HG03095 (cell line): ENCODE data around the gene FADS1.

Experiments used
- ATAC-seq: cut with Tn5 transposase; IDR thresholded peaks from one replicate; pipeline ENCODE4 v1.9.1; 2021; ENCODE audit warnings: moderate library complexity; ENCODE audit not compliant: unreplicated experiment

The FADS1 gene

DNA sequence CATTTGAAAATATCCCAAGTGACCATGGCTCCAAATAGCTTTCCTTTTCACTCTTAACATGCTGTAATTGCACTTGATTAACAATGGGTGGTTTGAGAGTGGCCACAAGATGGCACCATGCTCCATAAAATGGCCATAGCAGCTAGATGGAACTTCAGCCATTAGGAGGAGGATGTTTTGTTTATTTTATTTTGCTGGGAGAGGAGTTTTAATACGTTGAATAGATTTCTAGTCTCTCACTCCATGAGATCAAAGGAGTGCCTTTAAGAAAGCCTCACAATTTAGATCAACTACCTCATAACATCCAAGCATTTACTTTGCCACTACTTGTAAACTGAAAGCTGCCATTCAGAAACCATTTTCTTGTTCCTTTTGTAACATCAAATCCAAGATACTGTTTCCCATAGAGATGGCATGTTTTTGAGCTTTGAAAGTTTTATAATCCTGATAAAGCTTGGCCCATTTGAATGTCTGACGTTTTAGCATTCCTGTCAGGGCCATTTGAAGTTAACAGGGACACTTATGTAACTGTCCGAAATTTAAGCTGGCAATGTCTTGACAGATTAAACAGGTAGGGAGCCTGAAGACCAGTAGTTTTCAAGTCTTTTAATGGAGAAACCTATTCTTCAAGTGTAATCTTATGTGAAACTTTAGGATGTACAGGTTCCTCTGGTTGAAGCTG, 19.4 kb downstream of the FADS1 start:
- no peak for ATAC-seq

DNA sequence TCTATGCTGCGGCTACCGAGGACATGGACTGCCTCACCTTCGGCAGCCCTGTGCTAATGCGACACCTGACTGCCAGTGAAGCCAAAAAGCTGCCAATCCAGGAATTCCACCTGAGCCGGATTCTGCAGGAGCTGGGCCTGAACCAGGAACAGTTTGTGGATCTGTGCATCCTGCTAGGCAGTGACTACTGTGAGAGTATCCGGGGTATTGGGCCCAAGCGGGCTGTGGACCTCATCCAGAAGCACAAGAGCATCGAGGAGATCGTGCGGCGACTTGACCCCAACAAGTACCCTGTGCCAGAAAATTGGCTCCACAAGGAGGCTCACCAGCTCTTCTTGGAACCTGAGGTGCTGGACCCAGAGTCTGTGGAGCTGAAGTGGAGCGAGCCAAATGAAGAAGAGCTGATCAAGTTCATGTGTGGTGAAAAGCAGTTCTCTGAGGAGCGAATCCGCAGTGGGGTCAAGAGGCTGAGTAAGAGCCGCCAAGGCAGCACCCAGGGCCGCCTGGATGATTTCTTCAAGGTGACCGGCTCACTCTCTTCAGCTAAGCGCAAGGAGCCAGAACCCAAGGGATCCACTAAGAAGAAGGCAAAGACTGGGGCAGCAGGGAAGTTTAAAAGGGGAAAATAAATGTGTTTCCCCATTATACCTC, 20.8 kb downstream of the FADS1 start:
- ATAC-seq, result no peak

DNA sequence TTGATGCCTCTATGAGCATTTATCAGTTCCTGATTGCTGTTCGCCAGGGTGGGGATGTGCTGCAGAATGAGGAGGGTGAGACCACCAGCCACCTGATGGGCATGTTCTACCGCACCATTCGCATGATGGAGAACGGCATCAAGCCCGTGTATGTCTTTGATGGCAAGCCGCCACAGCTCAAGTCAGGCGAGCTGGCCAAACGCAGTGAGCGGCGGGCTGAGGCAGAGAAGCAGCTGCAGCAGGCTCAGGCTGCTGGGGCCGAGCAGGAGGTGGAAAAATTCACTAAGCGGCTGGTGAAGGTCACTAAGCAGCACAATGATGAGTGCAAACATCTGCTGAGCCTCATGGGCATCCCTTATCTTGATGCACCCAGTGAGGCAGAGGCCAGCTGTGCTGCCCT, 21.3 kb downstream of the FADS1 start:
- ATAC-seq, result no peak

DNA sequence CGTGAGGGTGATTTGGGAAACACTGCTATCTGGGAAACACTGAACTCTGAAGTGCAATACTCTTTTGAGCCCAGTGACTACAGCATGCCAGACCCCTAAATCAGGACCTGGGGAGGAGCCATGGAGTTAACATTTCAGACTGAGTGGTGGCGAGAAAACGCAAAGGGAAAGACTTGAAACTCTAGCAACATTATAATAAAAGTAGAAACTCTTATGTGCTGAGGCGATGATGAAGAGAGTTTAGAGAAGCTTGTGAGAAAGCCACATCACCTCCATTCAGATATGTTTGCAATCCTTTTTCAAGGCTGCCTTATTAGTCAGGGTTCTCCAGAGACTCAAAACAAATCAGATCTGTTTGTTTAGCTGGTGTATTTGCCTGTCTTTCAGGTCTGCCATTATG, 22.2 kb downstream of the FADS1 start:
- no peak for ATAC-seq

DNA sequence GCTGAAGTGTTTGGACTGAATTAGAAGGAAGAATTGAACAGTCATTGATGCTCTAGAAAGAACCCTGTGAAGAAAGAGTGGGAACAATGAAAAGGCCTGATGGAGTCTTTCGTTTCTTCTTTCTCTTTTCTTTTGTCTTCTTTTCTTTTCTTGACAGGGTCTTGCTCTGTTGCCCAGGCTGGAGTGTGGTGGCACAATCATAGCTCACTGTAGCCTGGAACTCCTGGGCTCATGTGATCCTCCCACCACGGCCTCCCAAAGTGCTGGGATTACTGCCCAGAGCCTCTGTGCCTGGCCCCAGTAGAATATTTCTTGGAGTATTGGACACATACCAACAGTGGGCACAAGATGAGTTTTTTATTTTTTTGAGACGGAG, 23.0 kb downstream of the FADS1 start:
- ATAC-seq, result no peak

DNA sequence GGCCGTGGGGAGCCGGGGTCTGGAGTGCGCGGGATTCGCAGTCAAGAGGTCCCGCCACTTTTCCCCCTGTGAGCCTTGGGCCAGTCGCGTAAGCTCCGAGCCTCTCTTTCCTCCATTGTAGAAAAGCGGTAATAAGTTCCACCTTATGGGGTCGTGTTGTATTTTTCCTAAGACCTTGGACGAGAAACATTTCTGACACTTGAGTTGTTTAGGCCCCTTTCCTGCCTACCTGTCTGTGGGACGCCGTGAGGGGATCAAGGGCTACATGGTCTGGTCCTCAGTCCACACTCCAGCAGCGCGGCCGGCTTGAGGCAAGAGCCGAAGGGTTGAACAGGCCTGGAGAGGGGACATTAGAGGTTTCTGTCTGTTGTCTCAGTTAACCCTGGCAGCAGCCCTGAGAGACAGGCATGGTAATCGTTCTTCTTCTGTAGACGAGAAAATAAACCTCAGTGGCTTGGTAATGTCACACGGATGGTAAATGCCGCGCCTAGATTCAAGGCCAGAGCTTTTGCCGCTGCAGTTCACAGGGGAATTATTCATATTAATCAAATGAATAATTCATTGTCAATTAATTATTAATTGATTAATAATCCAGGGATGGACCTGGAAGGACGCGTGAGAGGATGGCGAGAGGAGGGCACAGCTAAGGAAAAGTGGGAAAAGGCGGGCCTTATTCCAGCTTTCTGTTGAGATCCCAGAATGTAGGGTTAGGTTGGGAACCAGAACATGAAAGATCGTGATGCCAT, 23.5 kb downstream of the FADS1 start:
- peak; percentile 5 for ATAC-seq

DNA sequence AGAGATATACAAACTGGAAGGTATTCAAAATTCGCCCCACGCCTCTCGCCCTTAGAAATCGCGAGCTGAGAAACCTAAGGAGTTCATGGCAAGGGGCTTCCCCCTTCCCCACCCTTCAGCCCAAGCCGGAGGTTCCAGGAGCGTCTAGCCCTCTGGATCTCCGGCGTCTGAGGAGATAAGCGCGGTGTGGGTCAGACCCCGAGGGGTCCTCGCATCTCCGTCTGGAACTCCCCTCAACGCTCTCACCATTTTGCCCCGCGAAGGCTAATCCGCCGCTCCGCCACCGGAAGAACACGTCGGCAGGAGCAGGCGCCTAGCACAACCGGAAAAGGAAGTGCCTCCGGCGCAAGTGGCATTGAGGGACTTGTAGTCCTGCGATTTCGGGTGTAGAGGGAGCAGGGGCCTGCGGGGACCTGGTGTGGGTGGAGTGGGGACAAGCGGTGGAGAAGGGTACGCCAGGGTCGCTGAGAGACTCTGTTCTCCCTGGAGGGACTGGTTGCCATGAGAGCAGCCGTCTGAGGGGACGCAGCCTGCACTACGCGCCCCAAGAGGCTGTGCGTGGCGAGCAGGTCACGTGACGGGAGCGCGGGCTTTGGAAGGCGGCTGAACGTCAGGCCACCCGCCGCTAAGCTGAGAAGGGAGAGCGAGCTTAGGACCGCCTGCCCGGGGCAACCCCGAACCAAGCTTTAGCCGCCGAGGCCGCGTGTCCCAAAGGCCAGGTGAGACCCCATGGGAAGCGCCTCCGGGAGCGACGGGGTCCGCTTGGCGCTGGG, 24.3 kb downstream of the FADS1 start, which contains the start of the genes FEN1 and TMEM258:
Gene FEN1, plus strand, starts transcription at position 602 of the 773 bp plus-strand sequence. CDS start 2,451 bp downstream, outside the sequence.
Gene TMEM258, minus strand, starts transcription at position 290 of the 773 bp plus-strand sequence. Its CDS starts 41 bp downstream, at position 249.
- ATAC-seq, result peak; percentile 79

DNA sequence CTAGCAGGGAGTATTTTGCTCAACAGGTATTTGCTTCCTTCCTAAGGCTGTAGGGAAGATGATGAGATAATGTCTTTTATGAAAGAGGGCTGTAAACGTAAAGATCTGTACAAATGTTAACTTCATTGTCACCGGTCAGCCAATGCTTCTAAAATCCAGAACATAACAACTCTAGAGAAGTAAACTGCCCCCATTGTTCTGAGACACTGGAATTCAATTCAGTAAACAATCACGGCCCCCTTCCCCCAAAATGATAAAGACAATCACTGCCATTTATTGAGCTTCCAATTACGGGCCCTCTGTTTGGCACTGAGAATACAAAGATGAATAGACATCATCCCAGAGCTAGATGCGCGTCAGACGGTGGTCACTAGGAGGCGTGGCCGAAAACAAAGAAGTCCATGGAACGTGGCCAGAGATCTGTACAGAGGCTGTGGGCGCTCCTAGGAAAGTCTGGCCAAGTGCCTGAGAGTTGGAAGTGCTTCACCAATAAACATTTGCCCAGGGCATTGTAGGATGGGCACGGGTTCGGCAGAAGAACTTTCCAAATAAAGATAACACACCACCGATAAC, 25.0 kb downstream of the FADS1 start:
- ATAC-seq, result no peak

DNA sequence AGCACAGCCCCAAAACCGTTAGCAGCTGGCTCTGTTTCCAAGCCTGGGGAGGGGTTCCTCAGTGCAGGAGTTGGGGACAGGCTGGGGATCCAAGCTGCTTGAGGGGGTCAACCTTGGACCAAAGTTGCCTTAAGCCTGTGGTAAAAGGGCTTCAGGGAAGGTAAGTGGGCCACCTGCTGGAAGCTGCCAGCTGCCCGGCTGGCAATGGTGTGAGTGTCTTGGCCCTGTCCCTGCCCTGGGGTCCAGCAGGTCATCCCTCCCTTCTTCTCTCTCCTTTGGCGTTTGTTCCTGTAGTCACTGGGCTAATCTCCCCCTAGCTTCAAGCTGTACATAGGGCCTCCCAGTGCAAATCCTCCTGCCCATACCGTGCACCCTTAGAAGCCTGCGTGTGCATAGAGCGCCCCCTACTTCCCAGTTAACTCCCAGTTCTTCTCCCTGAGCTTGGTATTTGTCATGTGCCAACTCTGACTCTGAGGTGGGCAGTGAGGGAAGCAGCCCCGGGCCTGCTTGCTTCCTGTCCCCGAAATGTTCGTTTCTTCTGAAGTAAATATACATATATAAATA, 28.8 kb downstream of the FADS1 start:
- no peak for ATAC-seq

DNA sequence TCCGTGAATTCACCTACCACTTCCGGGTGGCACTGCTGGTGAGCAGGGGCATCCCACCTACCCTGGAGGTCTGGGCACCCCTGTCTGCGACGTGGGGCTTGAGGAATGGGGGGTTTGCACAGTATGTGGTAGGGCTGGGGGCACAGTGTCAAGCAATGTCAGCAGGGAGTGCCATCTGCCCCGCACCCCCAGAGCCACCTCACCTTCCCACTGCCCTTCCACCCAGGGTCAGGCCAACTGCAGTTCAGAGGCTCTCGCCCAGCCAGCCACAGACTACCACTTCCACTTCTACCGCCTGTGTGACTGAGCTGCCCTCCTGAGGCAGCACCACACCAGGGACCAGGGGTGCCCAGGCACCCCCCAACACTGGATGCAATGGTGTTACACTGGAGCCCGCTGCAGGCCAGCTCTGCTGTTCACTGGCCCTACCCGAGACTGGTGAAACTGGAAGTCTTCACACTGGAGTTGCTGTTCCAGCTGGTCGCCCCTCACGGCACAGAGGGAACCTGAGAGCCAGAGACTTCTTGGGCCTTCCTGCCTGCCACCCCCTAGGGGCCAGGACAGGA, 30.9 kb downstream of the FADS1 start:
- no peak for ATAC-seq

DNA sequence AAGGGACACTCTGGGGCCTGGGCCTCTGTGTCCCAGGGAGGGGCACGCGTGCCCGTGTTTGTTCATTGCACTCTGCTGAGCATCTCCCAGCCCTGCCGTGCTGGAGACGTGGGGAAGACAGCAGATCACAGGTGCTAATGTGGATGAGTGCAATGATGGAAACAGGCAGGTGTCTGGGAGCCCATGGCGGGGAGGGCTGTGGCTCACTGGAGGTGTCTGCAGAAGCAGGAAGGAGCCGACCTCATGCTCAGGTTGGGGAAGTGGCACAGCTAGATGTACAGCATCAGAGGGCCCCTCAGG, 32.3 kb downstream of the FADS1 start:
- no peak for ATAC-seq

DNA sequence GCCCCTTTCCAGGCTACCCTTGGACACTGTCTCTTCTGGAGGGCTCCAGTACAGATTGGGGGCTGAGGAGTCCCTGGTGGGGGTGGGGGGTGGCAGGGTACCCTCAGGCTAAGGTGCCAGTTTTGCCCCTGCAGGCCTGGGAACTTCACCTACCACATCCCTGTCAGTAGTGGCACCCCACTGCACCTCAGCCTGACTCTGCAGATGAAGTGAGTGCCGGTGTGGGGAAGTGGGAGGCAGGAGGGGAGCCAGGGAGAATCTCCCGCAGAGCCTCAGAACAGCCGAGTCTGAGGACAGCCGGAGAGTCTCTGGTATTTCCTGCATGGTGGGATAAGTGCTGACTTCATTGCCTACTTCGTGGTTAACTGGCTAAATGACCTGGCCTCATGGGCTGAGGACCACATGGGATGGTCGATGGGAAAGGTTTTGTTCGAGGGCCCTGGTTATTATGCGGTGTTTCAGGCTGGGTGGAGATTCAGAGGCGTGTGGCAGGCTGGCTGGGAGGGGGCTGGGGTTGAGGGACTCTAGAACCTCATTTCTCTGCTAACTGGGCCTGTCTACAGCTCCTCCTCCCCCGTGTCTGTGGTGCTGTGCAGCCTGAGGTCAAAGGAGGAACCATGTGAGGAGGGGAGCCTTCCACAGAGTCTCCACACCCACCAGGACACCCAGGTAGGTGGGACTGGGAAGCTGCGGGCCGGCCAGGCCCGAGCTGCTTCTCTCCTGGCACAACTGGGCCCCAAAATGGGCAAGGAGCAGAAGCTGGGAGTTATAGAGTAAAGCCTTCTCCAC, 32.9 kb downstream of the FADS1 start:
- ATAC-seq, result no peak

DNA sequence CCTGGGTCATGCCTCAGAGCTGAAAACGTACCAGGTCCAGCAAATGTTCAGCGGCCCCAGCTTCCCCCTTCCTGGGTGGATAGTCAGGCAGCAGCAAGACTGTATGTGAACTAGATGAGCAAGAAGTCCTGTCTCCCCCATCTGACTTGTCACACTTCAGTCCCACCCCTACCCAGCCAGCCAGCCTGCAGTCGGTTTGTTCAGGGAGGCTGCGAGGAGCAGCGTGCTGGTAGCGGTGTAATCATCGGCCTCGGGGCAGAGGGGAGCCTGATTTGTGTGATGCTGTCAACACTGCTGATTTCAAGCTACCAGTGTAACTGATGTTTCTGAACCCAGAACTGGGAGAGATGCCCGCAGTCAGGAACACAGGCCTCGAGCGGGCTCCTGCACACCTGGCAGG, 34.0 kb downstream of the FADS1 start:
- no peak for ATAC-seq

DNA sequence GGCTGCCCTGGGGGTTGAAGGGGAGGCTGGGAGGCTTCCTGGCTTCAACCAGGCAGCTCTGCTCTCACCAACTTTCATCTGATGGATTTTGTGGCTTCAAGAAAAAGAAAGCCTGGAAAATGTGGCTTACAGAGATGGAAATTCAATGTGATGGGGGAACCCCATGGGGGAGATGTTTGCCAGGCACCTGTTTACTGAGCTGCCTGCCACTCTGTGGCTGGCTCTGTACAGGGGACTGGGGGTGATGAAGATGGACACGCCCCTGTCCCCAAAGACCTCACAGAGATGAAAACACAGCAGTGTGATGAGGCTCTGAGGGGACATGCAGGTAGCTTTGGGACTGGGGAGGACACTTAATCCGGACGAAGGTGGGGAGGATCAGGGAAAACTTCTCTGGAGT, 34.5 kb downstream of the FADS1 start:
- ATAC-seq, result no peak

DNA sequence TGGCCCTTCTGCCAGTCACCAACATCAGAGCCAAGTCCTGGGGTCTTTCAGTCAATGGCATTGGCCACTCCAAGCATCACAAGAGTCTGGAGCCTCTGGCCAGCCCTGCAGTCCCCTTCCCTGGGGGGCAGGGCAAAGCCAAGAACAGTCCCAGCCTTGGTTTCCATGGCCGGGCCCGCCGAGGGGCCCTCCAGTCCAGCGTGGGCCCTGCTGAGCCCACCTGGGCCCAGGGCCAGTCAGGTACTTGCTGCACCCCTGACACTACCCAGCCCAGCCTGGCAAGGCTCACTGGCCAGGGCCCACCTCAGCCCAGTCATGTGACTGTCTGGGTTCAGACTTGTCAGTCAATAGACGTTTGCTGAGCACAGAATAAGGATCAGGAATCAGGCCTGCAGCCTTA, 35.2 kb downstream of the FADS1 start:
- no peak for ATAC-seq

DNA sequence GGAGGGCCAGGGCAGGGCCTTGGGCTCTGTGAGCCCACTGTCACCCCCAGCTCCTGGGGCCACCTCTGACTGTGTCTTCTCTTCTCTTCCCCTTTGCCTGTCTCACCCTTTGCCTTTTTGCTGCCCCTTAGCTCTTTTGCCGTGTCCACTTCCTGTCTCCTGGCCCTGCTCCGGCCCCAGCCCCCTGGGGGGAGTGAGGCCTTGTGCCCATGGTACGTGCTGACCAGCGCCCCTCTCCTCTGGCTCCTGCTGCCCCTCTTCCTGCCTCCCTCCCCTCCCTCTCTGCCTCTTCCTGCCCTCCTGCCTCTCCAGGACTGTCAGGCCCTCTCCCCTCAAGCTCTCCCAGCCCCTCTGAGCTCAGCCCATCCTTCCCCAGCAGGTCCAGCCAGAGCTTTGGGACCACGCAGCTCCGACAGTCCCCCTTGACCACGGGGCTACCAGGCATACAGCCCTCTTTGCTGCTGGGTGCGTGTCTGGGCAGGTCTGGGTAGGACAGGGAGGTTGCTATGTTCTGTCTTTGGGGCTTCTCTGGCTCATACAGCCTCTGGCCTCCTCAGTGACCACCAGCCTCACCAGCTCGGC, 36.1 kb downstream of the FADS1 start:
- no peak for ATAC-seq

DNA sequence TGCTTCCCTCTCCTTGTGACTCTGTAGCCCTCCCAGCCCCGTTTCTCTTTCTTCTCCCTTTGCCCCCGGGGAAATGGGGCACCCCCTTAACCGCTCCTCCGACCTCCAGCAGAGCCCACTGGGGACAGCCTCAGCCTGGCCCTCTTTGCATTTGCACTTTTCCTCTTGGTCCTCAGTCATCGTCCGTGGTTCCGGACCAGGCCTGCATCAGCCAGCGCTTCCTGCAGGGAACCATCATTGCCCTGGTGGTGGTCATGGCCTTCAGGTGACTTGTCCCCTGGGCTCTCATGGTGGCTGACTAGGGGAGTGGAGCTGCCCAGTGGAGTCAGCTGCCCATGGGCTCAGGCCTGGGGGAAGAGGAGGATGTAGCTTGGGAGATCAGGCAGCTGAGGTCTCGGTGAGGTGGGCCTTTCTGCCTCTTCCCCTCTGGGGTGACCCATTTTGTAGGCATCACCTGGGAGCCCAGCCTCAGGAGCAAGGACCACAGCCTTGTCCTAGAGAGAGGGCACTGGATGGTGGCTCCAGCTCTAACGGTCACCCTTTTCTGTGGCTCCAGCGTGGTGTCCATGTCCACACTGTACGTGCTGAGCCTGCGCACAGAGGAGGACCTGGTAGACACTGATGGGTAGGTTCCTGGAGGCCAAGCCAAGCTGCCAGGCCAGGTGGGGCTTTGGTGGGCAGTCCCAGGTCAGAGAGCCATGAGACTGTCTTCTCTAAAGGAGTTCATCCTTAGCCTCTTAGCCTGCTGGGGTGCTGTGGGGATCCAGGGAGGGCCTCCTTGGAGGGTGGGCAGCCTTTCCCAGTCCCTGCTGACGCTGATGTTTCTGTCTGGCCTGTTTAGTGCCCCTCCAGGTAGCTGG, 36.9 kb downstream of the FADS1 start:
- no peak for ATAC-seq

DNA sequence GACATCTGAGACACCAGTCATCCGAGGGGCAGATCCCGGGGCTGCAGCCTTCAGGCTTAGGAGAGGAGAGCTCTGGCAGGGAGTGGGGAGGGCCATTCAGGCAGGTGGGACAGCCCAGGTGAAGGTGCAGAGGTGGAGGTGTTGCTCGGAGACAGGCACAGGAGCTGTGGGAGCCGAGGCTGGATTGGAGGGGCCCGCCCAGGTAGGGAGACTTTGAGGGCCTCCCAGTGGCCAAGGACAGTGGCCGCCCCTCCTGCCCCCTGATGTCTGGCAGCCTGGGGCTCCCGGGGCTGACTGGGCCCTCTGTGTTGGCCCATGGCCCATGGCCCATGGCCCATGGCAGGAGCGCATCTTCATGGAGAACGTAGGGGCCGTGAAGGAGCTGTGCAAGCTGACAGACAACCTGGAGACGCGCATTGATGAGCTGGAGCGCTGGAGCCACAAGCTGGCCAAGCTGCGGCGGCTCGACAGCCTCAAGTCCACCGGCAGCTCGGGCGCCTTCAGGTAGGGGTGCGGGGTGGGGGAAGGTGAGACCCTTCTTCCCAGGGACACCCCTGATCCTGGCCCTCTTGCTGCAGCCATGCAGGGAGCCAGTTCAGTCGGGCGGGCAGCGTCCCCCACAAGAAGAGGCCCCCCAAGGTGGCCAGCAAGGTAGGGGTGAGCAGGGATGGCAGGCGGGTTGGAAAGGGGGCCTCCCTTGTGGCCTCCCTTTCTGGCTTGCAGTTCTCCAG, 37.7 kb downstream of the FADS1 start:
- no peak for ATAC-seq
